NCI-H128 (cell line): ENCODE results near the gene CNNM4.

Source experiments
- DNase-seq: peaks from one replicate; lab custom pipeline; 2025; ENCODE audit not compliant: unreplicated experiment; lab: John Stamatoyannopoulos, UW

CNNM4 gene

DNA sequence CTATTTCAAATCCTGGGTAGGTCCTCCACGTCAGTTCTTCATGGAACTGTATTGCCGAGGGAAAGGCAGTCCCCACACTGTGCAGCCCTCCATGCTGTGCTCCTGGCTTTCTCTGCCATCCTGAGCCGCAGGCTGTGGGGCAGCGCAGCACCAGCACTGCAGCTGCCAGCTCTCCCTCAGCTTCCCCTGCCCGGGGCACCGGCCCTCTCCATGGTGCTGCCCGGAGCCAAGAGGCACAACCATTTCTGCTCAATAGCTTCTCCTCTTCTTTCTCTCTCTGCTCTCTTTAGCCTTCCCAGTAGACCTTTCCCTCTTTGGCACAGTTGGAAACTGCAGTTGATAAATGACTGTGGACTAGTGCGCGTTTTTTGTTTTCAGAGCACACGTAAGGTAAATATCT, 71.0 kb downstream of the CNNM4 start:
- no peak for DNase-seq

- no peak for DNase-seq
Observed at GRCh38 chr2:96832408-96832753, 71.7 kb downstream of the CNNM4 start.

DNA sequence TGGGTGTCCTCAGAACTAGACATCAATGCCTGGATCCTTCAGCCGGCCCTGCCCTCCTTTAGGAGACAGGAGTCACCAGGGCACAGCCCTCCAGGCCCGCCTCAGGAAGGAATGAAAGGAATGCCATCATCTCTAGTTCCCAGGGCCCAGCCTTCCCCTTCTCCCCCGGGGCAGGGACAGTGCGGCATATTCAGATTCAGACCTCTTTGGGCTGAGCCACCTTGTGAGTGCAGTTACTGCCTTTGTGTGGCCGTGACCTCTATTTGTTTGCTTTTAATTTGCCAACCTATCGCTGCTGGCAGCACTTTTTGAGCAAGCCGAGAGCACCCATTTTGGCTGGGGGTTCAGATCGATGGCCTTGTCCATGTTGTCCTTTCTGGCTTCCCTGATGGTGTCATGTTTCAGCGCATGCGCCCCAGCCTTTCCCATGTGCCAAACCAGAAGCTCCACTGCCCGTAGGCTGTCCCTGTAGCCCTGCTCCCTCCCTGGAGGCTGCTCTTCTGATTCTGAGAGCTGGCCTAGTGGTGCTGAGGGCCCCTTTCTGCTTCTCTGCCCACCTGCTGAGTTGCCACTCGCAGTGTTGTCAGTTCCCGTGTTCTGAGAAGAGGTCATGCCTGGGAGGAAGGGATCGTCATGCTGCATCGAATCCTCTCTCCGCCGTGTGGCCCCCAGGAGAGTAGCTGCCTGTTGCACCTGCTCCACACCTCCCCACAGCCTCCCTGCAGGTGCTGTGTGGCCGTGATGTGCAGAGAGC, 72.2 kb downstream of the CNNM4 start:
- peak; percentile 86 for DNase-seq

DNA sequence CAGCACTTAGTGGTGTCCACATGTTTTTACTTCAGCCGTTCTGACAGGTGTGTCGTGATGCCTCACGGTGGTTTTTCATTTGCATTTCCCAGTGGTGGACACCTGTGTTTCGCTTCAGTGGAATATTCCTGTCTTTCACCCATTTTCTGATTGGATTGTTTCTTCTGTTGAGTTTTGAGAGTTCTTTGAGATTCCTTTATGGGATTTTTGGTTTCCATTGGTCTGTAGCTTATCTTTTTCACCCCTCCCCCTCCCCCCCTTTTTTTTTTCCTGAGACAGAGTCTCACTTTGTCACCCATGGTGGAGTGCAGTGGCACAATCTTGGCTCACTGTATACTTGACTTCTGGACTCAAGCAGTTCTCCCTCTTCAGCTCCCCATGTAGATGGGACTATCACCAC, 75.1 kb downstream of the CNNM4 start:
- no peak for DNase-seq

DNA sequence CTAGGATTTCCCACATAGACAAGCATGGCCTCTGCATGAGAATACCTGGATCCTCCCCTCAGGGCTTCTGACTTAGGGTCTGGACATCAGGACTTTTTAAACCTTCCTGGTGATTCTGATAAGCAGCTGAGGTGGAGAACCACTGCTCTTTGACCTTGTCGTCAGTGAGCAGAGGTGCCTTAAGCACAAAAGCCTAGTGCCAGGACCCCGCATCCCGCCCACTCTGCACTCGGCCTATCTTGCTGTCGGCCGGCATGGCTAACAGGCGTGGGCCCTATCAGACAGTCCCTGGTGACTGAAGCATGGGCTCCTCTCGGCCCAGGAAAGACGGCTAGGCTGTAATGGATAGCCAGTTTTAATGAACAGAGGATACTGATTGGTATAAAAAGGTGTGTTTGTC, 76.9 kb downstream of the CNNM4 start:
- no peak for DNase-seq

DNA sequence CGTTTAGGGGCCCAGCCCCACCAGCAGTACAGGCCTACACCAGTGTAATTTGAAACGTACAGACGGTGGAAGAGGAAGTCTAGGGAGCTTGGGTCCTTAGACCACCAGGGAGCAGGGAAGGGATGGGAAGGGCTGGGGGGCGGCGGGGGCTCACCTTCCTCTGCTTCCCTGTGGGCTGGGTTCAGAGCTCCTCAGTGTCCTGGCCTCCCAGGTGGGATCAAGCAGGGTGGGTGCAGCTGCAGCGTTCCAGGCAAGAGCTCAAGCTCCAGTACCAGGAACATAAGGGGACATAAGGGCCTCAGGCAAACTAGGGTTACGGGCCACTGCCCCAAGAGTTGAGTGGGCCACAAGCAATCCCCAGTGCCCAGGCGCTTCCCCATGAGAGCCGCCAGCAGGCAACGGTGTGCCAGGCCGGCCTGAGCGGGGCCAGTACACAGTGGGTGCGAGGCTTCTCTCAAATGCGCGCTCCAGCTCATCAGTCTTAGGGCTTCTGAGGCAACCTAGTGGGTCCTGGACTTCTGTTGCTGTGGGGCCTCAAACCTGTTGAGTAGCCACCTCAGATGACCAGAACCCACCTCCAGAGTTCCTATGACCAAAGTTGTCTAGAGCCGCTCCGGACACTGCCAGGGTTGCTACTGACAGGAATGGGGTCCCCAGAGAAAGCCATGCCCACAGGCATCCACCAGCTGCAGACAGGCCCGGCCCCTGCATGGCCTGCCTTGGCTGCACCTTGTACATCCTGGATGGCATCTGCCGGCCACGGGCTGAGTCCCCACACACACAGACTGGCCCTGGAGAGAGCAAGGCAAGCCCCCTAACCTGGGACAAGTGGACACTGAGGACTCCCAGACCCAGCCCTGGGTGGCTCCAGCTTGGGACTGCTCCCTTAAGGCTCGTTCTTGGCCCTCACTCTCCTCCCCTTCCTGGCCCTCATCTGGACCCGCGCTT, 77.9 kb downstream of the CNNM4 start:
- DNase-seq: no peak

DNA sequence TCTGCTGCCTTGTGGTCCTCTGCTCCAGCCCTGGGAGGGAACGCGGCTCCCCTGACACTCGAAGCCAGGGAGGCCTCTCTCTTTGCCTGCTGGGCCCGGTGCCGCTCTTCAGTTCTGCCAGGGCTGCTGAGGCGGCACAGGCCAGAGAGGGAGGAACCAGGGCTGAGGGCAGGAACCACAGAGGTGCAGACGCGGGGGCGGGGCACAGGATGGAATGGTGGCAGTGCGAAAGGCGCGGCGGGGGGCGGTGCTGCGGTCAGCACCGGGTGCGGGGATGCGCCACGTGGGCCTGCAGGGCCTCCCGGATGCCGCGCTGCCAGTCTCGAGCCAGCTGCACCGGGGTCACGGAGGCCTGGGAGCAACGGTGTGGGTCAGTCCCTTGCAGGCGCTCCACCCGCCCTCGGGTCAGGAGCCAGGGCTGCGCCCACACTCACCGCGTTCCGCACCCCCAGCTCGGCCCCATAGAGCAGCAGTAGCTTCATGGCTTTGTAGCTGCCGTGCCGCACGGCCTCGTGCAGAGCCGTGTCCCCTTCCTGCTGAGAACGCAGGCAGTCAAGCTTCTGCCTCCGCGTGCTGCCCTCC, 78.7 kb downstream of the CNNM4 start:
- no peak for DNase-seq

DNA sequence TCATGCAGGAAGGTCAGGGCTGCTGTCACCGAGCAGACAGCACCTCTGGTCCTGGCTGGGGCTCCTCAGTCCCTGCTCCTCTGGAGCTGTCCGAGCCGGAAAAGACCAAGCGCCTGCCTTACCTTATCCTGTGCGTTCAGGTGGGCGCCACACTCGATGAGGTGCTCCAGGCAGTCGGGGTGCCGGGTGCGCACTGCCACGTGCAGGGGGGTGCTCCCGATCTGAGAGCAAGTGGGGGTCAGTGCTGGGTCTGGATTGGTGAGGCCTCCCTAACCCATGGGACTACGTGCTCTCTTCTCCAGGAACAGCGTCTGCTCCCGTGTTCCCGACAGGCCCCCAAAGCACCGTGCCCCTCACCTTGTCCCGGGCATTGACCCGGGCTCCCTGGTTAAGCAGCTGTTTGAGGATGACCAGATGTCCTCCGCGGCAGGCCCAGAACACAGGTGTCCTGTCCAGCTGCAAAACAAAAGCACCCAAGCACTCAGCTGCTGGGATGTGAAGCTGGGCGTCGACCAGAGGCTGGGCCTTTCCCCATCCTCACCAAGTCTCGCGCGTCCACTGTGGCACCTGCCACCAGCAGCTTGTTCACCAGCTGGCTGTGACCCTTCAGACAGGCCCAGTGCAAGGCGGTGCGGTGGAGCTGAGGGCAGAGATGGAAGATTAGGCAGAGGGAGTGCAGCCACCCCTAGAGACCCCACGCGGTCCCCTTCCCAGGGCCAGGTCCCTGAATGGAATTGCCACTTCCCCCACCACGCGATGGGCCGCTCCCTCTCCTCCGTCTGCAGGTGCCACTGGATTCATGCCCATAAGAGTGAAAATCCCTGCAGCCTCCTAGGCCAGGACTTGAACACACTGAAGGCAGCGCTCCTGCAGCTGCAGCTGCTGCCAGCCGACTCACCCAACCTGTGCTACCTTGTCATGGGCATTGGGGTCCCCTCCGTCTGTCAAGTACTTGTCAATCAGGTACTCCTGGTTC, 79.5 kb downstream of the CNNM4 start:
- DNase-seq: no peak

- no peak for DNase-seq
Observed at GRCh38 chr2:96841701-96842495, 81.2 kb downstream of the CNNM4 start.

DNA sequence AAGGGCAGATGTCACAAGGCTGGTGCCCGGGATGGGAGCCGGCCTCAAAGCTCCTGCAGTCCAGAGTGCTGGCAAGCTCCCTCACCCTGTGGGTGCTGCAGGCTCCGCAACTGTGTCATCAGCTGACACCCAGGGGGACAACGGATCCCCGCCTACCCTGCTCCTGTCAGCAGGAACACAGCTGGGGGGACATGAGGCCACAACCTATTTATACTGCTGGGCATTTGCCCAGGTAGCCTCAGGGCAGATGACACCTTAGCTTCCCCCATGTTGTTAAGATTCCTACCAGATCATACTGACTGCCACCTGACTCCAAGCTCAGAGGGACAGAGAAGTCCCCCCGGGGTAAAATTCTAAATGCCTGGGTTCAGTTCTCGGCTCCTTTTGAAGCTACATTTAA, 81.9 kb downstream of the CNNM4 start:
- no peak for DNase-seq

DNA sequence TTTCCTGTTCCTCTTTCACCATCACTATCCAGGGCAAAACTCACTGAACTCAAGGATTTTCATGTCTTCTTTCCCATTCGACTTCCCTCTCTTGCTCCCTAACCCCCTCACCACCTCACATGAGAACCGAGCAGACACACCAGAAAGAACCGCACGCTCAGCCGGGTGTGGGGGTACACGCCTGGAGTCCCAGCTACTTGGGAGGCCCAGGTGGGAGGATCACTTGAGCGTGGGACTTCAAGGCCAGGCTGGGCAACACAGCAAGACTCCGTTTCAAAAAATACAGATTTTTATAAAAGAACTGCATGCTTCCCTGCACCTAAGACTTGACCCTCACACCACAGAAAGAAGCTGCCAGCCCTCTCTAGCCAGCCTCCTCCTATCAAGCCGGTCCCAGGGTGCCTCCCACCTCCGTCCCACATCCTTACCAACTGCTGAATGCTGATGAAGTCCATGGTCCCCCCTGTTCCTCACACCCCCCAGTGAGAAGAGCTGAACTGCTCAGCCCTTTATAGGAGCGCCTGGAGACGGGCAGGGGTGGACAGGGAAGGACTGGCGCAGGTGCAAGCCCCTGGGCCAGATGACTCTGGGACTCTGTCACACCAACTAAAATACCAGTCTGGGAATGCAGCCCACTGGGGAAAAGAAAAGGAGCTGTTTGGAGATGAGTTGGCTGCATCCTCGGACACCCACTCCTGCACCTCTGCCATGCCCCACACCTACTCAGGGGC, 83.0 kb downstream of the CNNM4 start, which contains the start of gene ANKRD23:
Gene ANKRD23 (minus strand): TSS at position 484 of the 731 bp plus-strand sequence. CDS start 29 bp downstream, at position 455.
- no peak for DNase-seq

- DNase-seq: no peak
Observed at GRCh38 chr2:96844405-96844808, 83.7 kb downstream of the CNNM4 start.

GRCh38 chr2:96846825-96847224, 86.1 kb downstream of the CNNM4 start:
- no peak for DNase-seq

DNA sequence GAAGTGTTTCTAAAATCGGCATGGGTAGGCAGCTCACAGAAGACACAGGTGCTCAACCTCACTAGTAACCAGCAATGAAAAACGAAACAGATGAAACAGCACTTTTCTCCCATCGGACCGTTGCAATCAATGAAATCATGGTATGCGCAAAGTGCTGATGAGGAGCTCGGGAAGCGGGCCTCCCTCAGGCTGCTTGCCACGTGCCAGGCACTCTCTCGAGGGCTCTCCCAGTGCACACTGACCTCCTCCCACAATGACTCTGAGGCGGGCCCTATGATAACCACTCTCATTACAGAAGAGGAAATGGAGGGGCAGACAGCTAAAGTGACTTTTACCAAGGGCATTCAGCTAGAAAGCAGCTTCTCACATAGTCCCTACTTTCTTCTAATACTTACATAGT, 86.9 kb downstream of the CNNM4 start:
- no peak for DNase-seq

GRCh38 chr2:96848264-96848663, 87.6 kb downstream of the CNNM4 start:
- DNase-seq: no peak

- DNase-seq: no peak
Observed at GRCh38 chr2:96852667-96853066, 92.0 kb downstream of the CNNM4 start.

DNA sequence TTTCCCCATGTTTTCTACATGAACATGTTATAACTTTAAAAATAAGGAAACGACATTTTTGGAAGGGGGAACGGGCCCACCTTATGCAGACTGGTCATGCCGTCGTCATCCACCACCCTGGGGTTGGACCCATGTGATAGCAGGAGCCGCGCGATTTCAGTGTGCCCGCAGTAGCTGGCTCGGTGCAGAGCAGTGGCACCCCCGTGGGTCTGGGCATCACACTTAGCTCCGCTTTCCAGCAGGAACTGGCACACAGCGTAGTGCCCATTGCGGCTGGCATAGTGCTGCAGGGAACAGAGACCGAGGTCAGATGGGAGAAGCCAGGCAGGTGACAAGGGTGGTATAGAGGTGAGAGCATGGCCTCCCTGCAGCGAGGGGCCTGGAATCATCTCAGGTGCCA, 92.6 kb downstream of the CNNM4 start:
- DNase-seq: no peak

DNA sequence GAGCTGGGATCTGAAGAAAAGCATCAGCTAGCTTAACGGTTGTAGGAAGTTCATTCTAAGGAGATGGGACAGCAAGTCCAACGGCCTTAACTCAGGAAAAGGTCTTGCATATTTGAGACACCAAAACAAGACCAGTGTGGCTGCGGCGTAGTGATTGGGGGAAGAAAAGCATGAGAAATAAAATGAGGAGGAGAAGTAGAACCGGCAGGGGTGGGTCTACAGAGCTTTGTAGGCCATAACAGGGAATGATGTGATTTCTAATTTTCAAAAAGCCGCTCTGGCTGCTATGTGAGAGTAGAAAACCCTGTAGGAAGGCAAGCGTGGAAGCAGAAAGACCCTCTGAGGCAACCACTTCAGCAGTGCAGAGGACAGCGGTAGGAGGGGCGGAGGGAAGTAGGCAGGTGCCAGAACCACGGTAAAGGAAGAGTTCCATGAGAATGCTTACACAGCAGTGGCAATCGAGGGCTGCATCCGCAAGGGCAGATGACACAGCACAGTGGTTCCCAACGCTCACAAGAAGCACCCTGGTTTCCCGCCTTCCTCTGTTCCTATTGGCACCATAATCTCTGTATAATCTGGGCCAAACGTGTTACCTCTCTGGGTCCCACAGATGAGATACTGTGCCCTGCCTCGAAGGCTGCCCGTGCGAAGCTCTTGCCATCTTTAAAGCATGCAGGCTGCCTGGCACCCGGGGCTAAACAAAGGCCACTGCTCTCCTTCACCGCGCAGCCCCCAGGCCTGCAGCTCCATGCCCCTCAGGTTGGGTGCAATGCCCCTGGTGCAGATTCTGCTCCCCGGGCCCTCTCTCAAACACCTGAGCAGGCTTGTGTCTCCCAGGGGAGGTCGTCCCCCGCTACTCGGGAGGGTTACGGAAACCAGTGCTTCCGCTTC, 96.3 kb downstream of the CNNM4 start:
- peak; percentile 21 for DNase-seq
